ENCODE measurements around the gene STARD7.

DNA sequence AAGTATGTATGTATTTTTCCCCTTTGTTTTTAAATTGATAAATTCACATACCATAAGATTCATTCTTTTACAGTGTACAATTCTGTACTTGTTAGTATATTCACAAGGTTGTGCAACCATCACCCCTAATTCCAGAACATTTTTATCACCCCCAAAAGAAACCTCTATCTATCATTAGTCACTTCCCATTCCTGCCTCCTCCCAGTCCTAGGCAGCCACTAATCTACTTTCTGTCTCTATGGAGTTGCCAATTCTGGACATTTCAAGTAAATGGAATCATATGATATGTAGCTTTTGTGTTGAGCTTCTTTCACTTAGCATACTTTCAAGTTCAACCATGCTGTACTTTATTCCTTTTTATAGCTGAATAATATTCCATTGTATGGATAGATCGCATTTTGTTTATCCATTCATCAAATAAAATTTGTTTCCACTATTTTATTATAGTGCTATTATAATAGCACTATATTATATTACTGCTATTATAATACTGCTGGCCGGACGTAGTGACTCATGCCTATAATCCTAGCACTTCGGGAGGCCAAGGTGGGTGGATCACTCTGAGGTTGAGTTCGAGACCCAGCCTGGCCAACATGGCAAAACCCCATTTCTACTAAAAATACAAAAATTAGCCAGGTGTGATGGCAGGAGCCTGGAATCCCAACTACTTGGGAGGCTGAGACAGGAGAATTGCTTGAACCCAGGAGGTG, 10.9 kb downstream of the STARD7 start:
- TF ChIP-seq MXD4 (CRISPR knock-in tag; IDR thresholded peaks at IDR 0.05), result no peak
- no peak for TF ChIP-seq POLR2A (IDR thresholded peaks at IDR 0.05; ENCODE audit: insufficient read depth in 1 of 2, low read depth in 2 of 2, low read length in 2 of 2)
- TF ChIP-seq EZH2 (conservative IDR thresholded peaks at IDR 0.05; ENCODE audit: low read depth, low read length), result no peak
- TF ChIP-seq KAT7 (CRISPR knock-in tag; IDR thresholded peaks at IDR 0.05; ENCODE audit: borderline replicate concordance), result no peak
- no peak for TF ChIP-seq NRL (CRISPR knock-in tag; IDR thresholded peaks at IDR 0.05; ENCODE audit: borderline replicate concordance)
- TF ChIP-seq ELF1 (CRISPR knock-in tag; IDR thresholded peaks at IDR 0.05), result no peak
